ENCODE data around the gene CALN1. TPM values are rescaled to one million over a fixed set of nuclear protein-coding genes. Genes with fewer than 3 reads are reported as not detected.

CALN1 gene
- total and polyA plus RNA-seq, 2 of the 8 experiments (the other 6 are each of a cell fraction or from before 2014, with no cell fraction given): 6.4 to 15.2 TPM

- ChIA-PET CTCF (ENCODE audit: partially characterized antibody) (interaction anchor here (0.6 to 0.7 kb wide), 4 partner anchors 35 to 913 kb away, joined by 3 to 4 read pairs (median 3); no protein-coding TSS in a partner anchor), POLR2A (ENCODE audit: partially characterized antibody) (interaction anchor here (1.3 kb wide), 1 partner anchor 19 kb away, joined by 4 read pairs; no protein-coding TSS in a partner anchor)
- WGBS, 2 experiments (ENCODE audit: extremely low coverage in 1 of 2, insufficient coverage in 1 of 2, insufficient read length in 1 of 2, insufficient replicate concordance in 2 of 2, low coverage in 1 of 2, low lambda C conversion rate in 2 of 2, missing lambda C conversion rate in 1 of 2): 83 to 100% methylated on average over 1 to 6 of the region's 6 CpGs
- no peak overlapping the region for H3K4me2 ChIP-seq (ENCODE audit: insufficient read depth in 1 of 2, low read depth in 2 of 2, low read length in 2 of 2)
- no peaks in the 10 kb centered on the region for H3K9me3 ChIP-seq (ENCODE audit: insufficient read depth in 2 of 2, low read depth in 1 of 2, low read length in 1 of 2)
- no peaks in the 10 kb centered on the region; the same call in 1 of the 2 replicates for H3K23me2 ChIP-seq (ENCODE audit: low read depth, low read length)
- H3K14ac ChIP-seq (ENCODE audit: insufficient read length): no peak overlapping the region
- H3K36me3 ChIP-seq (ENCODE audit: control insufficient read depth in 2 of 4, insufficient read depth in 4 of 4, low read length in 3 of 4): no peaks in the 10 kb centered on the region
- no peaks in the 10 kb centered on the region for H3K27me3 ChIP-seq (replicated peaks in 1 of 4; ENCODE audit: control insufficient read depth in 3 of 4, extremely low read depth in 1 of 4, insufficient read depth in 3 of 4, low read length in 3 of 4)
- no peaks in the 10 kb centered on the region; the same call in 1 of the 2 replicates for H3K79me1 ChIP-seq (ENCODE audit: low read depth, low read length)
- H2BK20ac ChIP-seq (ENCODE audit: low read length): no peak overlapping the region
- H2BK15ac ChIP-seq (ENCODE audit: low read length): no peak overlapping the region
- peaks cover 0 to 5% of the 10 kb centered on the region in 2 experiments; a peak in 2 of 4 replicates for H3K79me2 ChIP-seq (ENCODE audit: control insufficient read depth in 1 of 2, insufficient read depth in 2 of 2, low read length in 2 of 2)
- FAIRE-seq (no peak), DNase-seq (ENCODE audit: low read depth in 1 of 2, low spot score in 2 of 2) (no peak)
- no peak overlapping the region for H3K56ac ChIP-seq (replicated peaks; ENCODE audit: insufficient read length, low read depth, low read length)
- H2BK5ac ChIP-seq (ENCODE audit: low read depth, low read length): no peak overlapping the region
- no peak overlapping the region for H2BK12ac ChIP-seq (ENCODE audit: low read depth, low read length)
- H4K8ac ChIP-seq (ENCODE audit: extremely low read depth, insufficient read depth, low read length): no peak overlapping the region
- no peak overlapping the region for H2AFZ ChIP-seq (ENCODE audit: low read length)
- no peak overlapping the region for H2AK5ac ChIP-seq (ENCODE audit: low read depth, low read length)
- H4K5ac ChIP-seq (ENCODE audit: insufficient read length, low read depth, low read length): no peak overlapping the region
- no peak overlapping the region for H3K18ac ChIP-seq (ENCODE audit: extremely low read depth, low read length)
- no peak overlapping the region for H4K91ac ChIP-seq (replicated peaks; ENCODE audit: insufficient read length, low read length)
- no peak overlapping the region for H3K4me3 ChIP-seq (ENCODE audit: extremely low read depth in 1 of 4, insufficient read depth in 2 of 4, low read depth in 3 of 4, low read length in 4 of 4)
- no peak overlapping the region for H3K9ac ChIP-seq (replicated peaks in 1 of 4; ENCODE audit: extremely low read depth in 1 of 4, low read depth in 3 of 4, low read length in 3 of 4)
- H3K23ac ChIP-seq (ENCODE audit: insufficient read length): no peak overlapping the region
- no peak overlapping the region for H2BK120ac ChIP-seq (replicated peaks; ENCODE audit: low read depth, low read length)
- H3K4ac ChIP-seq (replicated peaks; ENCODE audit: insufficient read length, low read depth, low read length): no peak overlapping the region
- H4K20me1 ChIP-seq (replicated peaks in 1 of 2; ENCODE audit: control insufficient read depth in 1 of 2, insufficient read depth in 2 of 2, low read length in 2 of 2): no peaks in the 10 kb centered on the region
- H3K4me1 ChIP-seq (replicated peaks in 1 of 4; ENCODE audit: control insufficient read depth in 3 of 4, insufficient read depth in 4 of 4, low read length in 3 of 4): peaks cover 0 to 3% (median 0%) of the 10 kb centered on the region in 4 experiments; a peak in 3 of 7 replicates
- no peak overlapping the region for H3K27ac ChIP-seq (ENCODE audit: low read depth, low read length)
- TF ChIP-seq SAP30 (IDR thresholded peaks at IDR 0.05; ENCODE audit: insufficient read depth, insufficient replicate concordance, low read length): no peak
- TF ChIP-seq BRCA1 (IDR thresholded peaks at IDR 0.05; ENCODE audit: low read depth, low read length): no peak
- TF ChIP-seq PHF8 (conservative IDR thresholded peaks at IDR 0.05; ENCODE audit: low read depth, low read length): no peak
- no peak for TF ChIP-seq POU5F1 (IDR thresholded peaks at IDR 0.05; ENCODE audit: low read depth, low read length)
- TF ChIP-seq KDM5A (IDR thresholded peaks at IDR 0.05; ENCODE audit: low read length): no peak
- no peak for TF ChIP-seq ZNF274 (IDR thresholded peaks at IDR 0.05; ENCODE audit: borderline replicate concordance, extremely low read depth, low read length)
- no peak for TF ChIP-seq CHD1 (IDR thresholded peaks at IDR 0.05; ENCODE audit: low read depth, low read length)
- TF ChIP-seq CBX5 (IDR thresholded peaks at IDR 0.05; ENCODE audit: low read depth, low read length): no peak
- TF ChIP-seq GABPA (IDR thresholded peaks at IDR 0.05; ENCODE audit: borderline replicate concordance, insufficient read depth, low read length): no peak
- TF ChIP-seq RXRA (IDR thresholded peaks at IDR 0.05; ENCODE audit: insufficient read depth, low read depth, low read length): no peak
- no peak for TF ChIP-seq MAFK (IDR thresholded peaks at IDR 0.05; ENCODE audit: low read depth, low read length)
- no peak for TF ChIP-seq CREB1 (IDR thresholded peaks at IDR 0.05)
- no peak for TF ChIP-seq E2F6 (IDR thresholded peaks at IDR 0.05)
Observed at GRCh38 chr7:72316148-72316547, 96.0 kb downstream of the CALN1 start.

Data from H1 (cell line).